ENCODE results near the gene AP3S2.

Gene AP3S2

DNA sequence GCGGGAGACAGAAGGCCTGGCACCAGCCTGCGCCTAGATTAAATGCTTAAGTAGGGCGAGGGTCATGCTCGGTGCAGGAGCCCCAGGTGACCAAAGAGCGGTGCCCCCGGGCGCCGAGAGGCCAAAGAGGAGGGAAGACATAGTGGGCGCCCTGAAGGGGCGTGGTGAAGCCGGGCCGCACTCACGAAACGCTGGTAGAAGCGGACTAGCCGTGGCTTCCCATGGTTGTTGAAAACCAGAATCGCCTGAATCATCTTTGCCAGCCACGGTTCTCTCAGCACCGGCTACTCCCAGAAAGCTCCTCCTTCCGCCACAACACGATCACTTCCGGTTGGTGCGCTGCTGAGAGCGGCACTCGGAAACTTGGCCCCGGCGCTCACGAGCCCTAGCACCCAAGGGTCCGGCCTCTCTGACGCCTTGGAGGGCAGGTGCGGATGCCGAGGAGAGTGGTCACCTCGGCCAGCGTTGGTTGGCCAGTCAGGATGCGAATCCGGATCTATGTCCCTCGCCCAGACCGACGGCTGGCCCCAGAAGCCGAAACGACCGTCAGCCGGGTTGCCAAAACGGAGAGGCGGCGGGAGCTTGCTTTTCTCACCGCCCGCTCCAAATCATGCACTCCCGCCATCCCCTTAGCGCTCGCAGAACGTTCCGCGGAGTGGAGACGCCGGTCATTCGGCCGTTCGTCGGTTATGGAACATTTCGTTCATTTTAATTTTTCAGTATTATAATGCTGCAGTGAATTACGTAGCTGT lies at the start of gene AP3S2:
Gene AP3S2 (minus strand): TSS at position 299 of the 752 bp plus-strand sequence. CDS start 45 bp downstream, at position 254.
- TF ChIP-seq, protein P1, sequence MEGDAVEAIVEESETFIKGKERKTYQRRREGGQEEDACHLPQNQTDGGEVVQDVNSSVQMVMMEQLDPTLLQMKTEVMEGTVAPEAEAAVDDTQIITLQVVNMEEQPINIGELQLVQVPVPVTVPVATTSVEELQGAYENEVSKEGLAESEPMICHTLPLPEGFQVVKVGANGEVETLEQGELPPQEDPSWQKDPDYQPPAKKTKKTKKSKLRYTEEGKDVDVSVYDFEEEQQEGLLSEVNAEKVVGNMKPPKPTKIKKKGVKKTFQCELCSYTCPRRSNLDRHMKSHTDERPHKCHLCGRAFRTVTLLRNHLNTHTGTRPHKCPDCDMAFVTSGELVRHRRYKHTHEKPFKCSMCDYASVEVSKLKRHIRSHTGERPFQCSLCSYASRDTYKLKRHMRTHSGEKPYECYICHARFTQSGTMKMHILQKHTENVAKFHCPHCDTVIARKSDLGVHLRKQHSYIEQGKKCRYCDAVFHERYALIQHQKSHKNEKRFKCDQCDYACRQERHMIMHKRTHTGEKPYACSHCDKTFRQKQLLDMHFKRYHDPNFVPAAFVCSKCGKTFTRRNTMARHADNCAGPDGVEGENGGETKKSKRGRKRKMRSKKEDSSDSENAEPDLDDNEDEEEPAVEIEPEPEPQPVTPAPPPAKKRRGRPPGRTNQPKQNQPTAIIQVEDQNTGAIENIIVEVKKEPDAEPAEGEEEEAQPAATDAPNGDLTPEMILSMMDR (IDR thresholded peaks at IDR 0.05), result no peak

DNA sequence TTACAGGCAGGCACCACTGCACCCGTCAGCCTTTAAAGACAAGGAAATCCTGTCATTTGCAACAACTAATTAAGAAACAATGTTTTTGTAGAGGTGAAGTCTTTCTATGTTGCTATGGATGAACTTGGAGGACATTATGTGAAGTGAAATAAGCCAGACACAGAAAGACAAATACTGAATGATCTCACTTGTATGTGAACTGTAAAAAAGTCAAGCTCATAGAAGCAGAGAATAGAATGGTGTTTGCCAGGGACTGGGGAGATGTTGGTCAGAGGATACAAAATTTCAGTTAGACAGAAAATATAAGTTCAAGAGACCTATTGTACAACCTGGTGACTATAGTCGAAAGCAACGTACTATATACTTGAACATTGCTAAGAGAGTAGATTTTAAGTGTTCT lies 46.1 kb upstream of the AP3S2 start:
- TF ChIP-seq, protein P1 (IDR thresholded peaks at IDR 0.05), result no peak

DNA sequence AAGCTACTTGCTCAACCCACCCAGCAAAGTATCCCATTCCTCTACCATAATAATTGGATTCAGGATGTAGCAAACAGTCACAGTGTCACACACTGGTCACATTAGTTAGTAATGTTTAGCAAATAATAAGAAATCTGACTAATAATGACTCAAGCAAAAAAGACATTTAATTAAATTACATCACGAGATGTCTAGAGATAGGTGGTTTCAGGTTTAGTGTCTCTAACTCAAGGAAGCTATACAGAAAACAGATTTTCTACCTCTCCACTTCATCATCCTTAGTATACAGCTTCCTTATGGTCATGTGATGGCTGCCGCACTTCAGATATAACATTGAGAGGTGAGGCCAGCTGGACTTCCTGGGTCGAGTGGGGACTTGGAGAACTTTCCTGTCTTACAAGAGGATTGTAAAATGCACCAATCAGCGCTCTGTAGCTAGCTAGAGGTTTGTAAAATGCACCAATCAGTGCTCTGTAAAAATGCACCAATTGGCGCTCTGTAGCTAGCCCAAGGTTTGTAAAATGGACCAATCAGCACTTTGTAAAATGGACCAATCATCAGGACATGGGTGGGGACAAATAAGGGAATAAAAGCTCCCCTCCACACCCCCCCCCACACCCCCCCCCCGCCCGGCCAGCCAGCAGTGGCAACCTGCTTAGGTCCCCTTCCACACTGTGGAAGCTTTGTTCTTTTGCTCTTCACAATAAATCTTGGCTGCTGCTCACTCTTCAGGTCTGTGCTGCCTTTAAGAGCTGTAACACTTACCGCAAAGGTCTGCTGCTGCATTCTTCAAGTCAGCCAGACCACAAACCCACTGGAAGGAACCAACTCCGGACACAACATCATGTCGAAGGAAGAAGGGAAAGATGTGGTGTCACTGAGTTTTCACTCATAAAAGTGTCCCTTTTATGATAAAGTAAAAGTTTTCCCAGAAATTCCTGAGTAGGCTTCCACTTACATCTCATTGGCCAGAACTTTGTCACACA lies 43.9 kb upstream of the AP3S2 start:
- TF ChIP-seq, protein P1 (IDR thresholded peaks at IDR 0.05), result no peak

DNA sequence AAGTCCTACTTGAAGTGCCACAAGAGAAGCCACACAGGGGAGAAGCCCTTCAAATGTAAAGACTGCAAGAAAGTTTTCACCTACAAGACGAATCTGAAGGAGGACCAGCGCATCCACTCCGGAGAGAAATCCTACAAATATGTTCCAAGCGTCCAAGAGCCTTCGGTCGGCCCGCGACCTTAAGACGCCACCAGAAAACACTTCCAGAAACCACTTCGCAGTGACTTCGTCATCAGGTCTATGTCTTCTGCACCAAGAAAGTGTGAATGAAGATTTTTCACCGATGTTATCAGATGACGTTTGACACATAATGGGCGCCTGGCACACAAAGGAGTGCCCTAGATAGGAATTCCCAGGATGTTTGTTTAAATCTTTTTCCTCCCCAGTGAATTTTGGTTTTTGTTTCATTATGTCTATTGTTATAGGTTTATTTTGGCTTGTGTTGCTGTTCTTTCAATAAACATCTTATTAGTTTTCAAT lies 43.0 kb upstream of the AP3S2 start:
- TF ChIP-seq, protein P1 (IDR thresholded peaks at IDR 0.05), result no peak

DNA sequence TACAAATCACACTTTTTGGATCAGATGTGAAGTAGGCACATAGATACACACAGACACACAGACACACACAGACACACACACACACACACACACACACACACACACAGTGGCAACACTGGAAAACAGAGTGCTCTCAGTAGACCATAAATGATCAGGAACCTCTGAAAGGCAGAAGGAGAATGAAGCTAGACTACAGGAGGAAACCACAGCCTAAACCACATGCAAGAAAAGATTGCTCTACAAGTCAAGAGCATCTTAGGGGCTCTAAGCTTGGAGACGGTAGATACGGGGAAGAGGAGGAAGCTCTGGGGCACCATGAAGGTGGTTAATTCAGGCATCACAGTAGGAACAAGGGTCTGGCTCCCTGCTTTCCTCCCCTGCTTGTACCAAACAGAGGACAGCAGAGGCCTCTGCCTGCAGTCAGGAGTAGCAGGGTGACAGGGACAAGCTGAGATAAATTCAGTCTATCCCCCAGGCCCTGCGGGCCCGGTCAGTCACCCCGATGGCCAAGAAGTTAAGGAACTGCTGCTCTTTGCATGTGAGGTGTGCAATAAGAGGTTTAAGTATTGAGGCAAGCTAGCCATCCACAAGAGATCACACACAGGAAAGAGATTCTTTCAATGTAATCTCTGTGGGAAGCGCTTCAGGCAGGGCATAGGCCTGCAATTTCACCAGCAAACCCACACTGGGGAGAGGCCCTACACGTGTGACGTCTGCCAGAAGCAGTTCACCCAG lies 42.4 kb upstream of the AP3S2 start:
- TF ChIP-seq, protein P1 (IDR thresholded peaks at IDR 0.05), result no peak

DNA sequence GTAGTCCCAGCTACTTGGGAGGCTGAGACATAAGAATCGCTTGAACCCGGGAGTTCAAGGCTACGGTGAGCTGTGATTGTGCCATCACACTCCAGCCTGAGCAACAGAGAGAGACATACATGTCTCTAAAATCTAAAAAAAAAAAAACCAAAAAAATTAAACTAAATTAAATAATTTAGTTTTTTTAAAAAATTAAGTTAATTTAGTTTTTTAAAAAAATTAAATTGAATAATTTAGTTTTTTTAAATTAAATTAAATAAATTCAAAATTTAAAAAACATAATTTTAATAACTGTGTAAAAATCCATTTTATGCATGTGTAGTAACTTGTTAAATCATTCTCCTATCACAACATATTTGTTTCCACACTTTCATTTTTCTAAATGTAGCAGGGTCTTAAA lies 39.1 kb upstream of the AP3S2 start:
- TF ChIP-seq, protein P1 (IDR thresholded peaks at IDR 0.05), result no peak

DNA sequence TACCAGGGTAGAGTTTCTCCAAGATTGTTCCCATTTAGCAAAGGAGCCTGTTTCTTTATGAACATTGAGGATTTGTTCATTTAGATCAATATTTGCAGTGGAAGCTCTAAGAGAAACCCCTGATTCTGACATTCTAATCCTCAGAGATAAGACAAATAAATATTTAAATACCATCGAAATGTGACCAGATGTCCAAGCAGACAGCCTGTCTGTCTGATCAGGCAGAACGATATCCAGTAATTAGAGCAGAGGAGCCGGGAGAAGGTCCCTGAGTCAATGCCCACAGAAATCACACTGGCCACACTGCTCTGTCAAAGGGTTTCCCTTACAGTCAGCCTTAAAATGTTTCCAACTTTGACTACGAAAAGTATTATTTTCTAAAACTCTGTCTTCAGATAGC lies 34.6 kb upstream of the AP3S2 start:
- TF ChIP-seq, protein P1 (IDR thresholded peaks at IDR 0.05), result no peak
